CD1c-positive myeloid dendritic cell (primary cell): ENCODE measurements around the gene DIAPH2.

Experiments
- DNase-seq: peaks from one replicate; pipeline ENCODE4 v3.0.0-alpha.2; 2016; ENCODE audit errors: extremely low spot score

DIAPH2 gene

DNA sequence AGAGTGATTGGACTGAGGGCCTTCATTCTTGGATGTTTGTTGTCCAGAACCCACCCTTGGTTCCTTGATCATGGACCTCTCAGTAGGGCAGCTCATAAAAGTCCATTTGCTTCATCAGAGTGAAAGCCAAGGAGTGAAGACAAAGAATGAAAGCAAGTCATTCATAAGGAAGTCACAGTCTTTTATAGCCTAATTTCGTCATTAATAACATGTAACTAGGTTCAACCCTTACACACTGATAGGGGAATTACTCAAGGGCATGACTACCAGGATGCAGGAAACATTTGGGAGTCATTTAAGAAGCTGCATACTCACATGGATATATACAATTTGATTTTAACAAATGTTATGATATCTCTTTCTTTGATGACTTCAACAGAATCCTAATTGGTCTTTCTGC lies 294.3 kb downstream of the DIAPH2 start:
- no peak for DNase-seq

DNA sequence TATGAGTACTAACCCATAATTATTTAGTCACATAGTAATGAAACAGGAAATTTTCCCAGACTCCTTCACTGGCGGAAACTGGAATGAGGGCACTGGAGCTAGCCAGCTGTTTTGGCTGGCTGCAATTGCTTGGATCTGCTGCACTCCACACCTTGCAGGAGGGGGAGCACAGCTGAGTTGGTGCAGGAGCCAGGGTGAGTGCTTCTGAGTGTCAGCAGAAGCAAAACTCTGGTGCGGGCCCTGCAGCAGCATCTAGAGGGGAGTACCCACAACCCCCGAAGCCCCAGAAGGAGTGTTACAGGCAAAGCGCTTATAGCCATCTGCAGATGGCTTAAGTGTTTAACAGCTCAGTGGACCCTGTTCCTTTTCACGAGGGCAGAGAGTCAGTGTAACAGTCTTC lies 295.1 kb downstream of the DIAPH2 start:
- DNase-seq, result no peak

DNA sequence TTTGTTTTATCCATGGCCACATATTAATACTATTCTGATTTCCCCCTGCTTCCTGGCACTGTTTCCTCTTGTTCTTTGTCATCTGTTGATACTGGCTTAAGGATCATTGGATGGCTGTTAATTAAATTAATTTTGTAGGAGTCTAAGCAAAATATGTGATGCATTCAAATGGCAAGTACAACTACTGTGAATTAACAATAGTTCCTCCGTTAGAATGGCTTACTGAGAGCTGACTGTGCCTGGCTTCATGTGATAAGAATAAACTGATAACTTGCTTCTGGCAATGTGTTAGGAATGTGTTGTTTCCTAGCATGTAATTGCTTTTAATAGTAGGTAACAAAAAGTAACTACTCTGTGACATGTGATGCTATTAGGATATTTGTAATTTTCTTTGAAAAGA lies 297.5 kb downstream of the DIAPH2 start:
- DNase-seq, result no peak

DNA sequence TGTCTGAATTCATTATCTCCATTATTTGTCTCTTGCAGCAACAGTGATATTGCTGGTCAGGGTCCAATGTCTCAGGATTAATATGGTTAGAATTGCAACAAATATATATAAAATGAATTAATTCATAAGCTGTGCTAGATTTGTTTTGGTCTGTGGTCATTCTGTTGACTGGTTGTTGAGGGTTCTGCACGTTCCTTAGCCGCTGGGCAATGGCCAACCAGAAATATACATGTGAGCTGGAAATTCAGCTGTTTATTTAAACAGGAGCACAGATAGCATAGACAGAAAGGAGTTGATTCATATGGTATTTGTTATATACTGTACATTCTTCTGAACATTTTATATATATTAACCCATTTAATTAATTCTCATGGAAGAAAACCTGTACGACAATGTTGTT lies 299.9 kb downstream of the DIAPH2 start:
- DNase-seq, result no peak

DNA sequence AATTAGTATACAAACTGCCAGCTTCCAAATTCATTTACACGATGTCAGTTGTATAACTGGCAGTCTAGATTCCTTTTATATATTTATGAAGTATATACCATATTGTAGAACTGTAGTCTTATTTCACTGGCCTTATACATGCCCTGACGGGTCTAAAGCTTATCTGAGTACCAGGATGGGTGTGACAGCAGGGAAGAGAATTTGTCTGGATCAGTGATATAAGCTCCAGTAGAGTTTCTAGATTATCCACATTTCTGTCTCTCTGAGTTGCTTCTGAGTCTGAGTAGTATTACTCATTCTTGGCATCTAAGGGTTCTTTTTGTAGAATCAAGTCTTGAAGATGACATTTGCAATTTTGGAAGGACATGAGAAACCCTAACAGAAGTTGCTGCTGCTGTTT lies 300.4 kb downstream of the DIAPH2 start:
- no peak for DNase-seq

DNA sequence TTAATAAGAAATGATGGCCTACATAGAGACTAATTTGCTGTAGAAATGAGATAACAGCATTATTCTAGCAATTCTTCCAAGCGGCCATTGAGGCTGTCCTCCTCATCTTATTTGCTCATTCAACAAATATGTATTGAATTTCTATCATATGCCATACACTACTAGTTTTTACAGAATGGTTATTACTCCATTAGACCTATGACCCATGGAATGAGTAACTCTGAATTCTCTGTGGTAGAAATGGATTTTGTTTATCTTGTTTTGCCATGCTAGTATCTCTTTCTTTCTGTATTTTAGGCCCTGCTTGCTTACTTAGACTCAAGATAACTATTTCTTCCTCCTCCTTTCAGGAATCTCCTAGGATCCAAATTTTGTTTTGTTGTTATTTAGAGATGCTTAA lies 302.6 kb downstream of the DIAPH2 start:
- no peak for DNase-seq

DNA sequence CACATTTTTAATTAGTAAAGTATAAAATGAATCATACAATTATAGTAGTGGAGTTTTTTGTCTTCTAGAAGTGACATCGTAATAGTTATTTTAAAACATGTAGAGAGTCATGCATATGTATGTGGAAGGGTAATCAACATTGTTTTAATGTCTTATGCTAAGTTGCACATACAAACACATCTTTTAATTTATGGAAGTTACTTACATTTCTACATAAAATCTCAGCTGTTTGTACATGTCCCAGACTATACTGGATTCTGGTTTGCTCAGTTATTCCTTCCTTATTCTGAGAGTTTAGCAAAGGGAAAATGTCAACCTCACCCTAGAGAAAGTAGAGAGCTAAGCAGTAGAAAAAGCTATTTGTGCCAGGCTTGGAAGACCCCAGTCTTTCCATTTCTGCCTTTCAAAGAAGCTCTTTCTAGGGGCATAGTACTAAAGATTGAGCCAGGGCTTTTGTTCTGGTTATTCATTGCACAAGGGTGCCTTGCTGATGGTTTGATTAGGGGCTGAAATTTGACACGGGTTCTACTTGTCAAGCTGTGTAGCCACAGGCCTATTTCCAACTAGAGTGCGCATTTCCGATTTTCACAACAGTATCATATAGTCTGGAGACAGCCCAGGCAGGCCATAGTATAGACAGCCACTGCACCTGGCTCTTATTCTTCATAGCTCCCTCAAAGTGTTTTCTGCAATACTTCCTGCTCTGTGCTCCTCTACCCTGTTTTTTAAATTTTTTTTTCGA lies 305.4 kb downstream of the DIAPH2 start:
- DNase-seq, result no peak

DNA sequence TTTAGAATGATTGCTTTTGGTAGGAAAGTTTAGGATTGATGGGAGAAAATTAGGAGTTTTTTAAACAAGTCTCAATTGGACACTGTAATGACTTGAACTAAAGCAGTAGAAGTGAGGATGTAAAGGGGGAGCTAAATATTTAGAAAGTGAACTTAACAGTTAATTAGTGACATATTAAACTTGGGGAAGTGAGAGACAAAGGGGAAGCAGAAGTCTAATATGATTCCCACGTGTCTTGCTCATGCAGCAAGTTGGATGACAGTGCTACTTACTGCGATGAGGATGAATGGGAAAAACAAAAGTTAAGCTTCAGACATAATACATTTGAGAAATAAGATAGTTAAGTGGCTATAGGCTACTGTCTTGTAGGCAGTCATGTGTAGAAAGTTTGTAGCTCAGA lies 309.5 kb downstream of the DIAPH2 start:
- DNase-seq, result peak; percentile 39

DNA sequence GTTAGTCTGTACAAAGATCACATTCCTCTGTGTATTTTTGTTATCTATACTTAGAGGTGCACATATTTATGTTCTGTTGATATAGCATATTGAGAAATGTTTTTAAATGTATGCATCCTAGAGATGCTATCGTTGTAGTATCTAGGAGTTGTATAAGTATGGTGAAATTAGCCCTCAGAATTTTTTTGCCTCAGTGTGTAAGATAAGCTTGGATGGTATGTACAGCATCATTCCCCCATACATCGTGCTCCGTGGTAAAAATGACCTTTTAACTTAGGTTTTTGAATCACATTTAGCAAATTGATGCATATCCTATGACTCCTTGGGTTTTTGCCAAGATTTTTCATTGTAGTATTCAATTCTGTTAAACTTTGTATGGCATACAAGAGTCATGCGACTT lies 312.6 kb downstream of the DIAPH2 start:
- DNase-seq, result no peak

DNA sequence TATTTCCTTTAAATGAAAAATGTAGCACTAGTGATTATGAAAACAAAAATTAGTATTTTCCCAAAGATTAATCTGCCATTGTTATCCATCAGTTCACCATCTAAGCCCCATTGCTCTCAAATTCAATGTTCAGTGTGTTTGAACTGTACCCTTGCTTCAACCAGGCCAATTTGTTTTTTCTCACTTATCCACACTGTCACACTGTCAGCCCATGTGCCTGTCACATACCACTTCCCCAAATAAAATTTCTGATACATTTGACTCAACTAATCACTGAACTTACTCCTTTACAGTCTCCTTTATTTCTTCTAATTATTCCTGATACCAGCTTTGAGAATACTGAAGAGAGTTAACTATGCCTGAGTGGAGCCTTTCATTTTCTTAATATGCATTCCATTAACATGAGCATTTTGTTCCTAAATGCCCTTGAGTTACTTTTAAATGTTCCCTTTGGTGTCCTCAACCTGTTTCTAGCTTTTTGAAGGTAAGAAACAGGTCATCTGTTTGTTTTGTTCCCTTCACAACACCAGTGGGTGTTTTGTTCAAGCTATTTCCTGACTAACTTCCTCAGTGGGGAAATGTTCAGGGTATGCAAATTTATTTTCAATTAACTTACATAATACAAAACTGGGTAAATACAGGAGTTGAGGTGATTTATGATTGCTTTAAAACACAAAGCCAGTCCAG lies 316.2 kb downstream of the DIAPH2 start:
- no peak for DNase-seq

DNA sequence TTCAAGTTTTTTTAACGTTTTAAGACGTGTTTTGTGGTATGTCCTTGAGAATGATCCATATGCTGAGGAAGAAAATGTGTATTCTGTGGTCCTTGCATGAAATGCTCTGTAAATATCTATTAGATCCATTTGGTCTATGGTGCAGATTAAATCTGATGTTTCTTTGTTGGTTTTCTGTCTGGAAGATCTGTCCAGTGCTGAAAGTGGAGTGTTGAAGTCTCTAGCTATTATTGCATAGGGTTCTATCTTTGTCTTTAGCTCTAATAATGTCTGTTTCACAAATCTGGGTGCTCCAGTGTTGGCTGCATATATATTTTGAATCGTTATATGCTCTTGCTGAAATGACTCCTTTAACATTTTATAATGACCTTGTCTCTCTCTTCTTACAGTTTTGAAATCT lies 321.5 kb downstream of the DIAPH2 start:
- no peak for DNase-seq

DNA sequence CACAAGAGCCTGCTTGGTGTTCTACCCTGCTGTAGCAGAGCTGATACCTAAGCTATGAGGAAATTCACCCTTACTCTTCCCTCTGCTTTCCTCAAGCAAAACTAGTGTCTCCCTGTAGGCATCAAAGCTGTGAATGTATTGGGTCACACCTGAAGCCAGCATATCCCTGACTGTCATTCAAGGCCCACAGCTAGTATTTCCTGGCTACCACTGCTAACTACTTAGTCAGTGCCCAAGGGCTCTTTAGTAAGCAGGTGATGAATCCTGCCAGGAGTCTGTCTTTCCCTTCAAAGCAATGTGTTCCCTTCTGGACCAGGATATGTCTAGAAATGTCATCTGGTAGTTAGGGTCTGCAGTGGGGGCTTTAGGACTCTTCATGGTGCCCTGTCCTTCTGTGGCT lies 324.7 kb downstream of the DIAPH2 start:
- DNase-seq, result no peak

DNA sequence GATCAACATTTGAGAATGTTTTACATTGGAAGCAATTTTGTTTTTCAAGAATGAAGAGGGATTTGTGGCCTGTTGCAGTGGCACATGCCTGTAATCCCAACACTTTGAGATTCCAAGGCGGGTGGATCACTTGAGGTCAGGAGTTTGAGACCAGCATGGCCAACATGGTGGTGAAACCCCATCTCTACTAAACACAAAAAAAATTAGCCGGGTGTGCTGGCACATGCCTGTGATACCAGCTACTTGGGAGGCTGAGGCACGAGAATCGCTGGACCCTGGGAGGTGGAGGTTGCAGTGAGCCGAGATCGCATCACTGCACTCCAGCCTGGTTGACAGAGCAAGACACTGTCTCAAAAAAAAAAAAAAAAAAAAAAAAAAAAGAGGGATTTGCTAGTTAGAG lies 326.9 kb downstream of the DIAPH2 start:
- no peak for DNase-seq

DNA sequence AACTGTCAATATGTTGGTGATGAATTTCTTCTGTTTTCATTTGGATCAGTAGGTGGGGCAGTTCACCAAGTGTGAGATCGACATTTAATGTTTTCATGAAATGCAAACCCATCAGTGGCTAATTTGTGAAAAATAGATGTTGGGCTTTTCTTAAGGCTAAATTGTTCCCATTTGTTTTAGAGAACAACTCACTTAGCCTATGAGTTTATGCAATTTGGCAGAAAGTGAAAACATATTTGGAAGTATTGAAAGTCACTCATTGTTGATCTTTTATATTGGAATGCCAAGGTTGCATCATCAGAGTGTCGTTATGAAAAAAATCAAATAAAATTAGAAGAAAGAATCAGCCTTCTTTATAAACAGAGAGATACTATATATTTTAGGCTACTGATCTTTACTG lies 331.5 kb downstream of the DIAPH2 start:
- DNase-seq, result no peak

DNA sequence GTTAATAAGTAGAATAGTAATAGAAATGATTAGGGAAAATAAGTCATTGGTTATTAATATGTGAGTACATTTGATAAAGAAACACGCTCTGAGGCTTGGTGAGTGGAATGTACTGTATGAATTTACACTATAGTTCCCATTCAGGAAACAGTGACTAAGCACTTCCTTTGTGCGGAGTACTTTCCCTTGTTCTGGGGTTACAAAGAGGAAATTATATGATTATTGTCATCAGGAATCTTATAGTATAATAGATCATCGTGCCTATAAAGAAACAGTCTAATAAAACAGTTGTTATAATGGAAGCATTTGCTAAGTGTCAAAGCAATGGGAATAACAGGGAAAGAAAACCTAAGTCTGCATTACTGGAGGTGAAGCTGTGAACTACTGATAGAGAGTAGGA lies 337.0 kb downstream of the DIAPH2 start:
- no peak for DNase-seq

DNA sequence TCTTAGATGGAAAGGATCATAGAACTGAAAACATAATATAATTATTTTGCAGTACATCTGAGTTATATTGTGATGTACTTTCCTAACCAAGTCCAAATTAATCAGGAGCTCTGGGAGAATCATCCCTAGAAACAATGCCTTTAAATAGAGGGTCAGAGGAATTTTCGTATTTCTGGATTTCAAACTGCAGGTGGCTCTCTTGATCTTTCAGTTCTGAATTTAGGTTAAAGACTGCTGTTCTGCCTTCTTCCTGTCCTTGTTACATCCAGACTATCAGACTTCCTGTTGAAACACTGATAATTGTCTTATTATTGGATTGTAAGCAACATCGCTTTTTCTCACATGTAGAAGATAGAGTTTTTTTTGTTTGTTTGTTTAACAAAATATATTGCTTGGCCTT lies 341.8 kb downstream of the DIAPH2 start:
- no peak for DNase-seq

DNA sequence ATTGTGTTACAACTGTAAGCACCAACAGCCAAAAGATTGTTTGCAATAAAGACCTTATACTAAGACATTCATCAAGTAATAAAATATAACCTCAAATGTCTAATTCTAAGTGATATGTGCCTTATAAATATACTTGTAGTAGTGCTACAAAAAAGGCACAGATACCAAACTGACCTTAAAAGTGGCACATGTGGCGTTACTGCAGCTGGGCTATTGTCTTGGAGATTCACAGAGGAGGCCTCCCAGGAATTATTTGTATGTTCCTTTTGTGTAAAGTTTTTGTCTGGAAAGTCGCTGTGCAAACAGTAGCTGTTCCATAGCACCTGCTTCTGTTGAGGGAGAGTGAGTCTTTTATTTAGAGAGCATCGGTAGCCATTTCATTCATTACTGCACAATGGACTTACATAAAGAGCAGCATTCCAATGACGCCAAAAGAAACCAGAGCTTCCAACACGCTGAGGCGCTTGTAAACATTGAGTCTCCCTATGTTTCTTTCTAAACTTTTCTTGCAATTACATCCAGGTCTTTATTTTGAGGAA lies 342.8 kb downstream of the DIAPH2 start:
- no peak for DNase-seq

DNA sequence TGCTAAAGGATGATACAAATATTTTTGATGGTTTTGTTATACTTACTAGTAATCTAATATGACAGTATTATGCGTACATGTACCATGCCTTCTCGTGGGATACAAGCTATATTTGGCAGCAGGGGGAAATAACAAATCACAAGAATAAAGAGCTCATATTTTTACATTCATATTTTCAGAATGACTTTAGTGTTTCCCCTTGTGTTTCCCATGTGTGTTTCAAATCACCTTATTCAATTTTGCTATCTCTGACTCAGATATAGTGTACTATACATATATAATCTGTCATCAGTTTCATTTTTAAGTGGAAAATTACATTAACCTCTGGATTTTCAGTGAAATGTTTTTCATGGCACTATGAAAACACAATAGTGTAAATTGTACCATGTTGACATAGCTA lies 345.8 kb downstream of the DIAPH2 start:
- no peak for DNase-seq

DNA sequence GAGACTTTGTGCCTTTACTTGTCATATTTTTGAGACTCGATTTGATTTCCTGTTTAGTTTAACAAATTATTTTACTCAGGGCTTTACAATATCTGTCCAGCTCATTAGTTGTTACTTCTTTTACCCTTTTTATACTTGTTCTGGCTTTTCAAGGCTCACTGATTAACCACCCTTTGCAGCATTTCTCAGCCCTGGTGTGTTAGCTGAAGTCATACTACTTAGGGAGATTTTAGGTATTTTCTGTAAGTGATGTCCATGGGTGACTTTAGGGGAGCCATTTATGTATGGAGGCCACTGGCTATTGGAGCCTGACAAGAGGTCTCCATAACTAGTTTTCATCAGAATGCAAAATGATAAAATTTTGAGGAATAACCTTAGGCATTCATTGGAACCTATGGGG lies 346.3 kb downstream of the DIAPH2 start:
- no peak for DNase-seq

DNA sequence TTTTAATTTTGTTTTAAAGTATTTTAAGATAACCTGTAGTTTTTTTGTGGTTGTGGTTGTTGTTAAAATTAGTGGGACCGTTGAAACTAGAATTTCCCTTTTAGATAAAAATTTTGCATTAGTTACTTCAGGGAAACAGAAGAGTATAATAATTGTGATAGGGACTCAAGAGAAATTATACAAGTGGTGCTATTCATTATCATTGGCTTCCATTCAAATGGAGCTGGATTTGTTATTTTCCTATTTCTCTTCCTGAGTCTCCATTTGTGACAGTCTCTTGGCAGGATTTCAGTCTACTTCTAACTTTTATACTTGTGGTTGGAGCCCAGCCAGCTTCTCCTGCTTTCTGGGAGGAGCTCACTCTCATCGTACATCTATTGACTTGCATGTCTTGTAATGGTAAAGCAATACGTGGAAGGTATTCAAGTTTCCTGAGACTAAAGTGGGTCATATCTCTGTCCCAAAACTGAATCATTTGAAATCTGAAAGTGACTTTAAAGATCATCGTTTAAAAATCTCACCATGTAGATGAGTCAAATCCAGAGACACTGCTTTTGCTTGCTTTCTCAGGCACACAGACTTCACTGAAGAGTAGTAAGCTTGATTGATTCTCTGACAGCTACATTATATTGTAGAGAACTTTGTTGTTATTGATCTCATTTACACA lies 354.9 kb downstream of the DIAPH2 start:
- no peak for DNase-seq

DNA sequence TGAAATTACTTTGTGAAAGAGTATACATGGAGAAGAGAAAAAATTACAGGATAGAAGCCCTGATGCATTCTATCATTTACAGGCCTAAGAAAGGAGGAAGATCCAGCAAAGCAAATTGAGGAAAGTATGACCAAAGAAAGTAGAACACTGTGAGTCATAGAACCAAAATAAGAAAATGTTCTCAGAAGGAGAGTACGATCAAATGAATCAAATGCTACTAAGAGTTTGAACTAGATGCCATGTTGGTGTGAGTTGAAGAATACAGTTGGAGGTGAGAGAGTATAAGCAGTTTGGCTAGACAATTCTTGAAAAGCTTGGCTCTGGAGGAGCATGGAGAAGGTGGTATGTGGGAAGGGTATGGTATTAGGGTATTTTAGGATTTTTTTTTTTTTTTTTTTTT lies 360.8 kb downstream of the DIAPH2 start:
- no peak for DNase-seq

DNA sequence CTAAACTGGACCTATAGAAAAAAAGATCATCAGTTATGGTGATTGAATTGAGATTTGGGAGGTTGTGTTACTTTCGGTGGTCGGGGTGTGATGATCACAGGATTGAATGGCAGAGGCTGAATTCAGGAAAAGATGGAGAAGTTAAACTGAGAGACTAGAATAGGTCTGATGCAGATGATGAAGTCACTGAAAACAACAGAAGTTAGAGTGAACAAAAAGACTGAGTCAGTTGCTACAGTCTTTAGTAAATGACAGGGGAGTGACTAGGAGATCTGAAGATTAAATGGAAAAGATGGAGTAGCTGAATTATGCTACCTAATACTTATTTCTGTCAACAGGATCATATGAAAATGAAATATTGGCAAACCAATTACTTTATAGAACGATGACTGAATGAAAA lies 362.2 kb downstream of the DIAPH2 start:
- DNase-seq, result no peak

DNA sequence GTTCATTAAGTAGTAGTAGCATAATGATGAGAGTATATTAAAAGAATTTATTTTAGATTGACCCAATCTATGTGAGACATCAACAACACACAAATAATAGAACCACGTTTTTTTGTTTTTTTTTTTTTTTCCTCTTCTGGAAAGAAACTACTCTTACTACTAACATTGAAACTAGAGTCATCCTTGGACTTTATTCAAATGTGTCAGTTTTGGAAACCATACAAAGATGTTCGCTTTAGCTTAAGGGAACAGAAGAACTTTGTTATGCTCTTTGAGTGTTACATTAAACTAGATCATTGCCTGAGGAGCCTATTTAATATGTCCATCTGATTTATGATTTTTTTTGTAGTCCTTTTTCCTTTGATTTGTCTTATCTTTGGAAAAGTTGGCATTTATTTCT lies 365.8 kb downstream of the DIAPH2 start:
- no peak for DNase-seq
